T47D (cell line): ENCODE data around the gene TMEM154.

Experiments
- DNase-seq, 2 experiments: peaks; one replicate each; pipeline versions ENCODE4 v3.0.0 to v3.0.0-alpha.2; 2011 to 2012; ENCODE audit warnings: low read depth in 1 of 2, low spot score in 1 of 2
- JUND ChIP-seq: IDR thresholded peaks from 2 replicates; pipeline ENCODE4 v1.6.1; 2012; ENCODE audit warnings: low read depth
- in situ Hi-C: cut with HindIII; loops from 2 replicates; pipeline ENCODE4 v1.10.0; 2016; ENCODE audit warnings: low sequenced_read_pairs, low pct_unique_long_range_greater_than_20kb

TMEM154 gene

GRCh38 chr4:152587127-152587526, 92.7 kb downstream of the TMEM154 start:
- in situ Hi-C loops: no loop called here

GRCh38 chr4:152586668-152587067, 93.1 kb downstream of the TMEM154 start:
- DNase-seq: no peak
- in situ Hi-C loops: no loop called here
- no peak for TF ChIP-seq JUND

More at GRCh38 chr4:152587127-152587526, 92.7 kb downstream of the TMEM154 start:
- TF ChIP-seq JUND: no peak
- no peak for DNase-seq

GRCh38 chr4:152585023-152585441, 94.8 kb downstream of the TMEM154 start:
- in situ Hi-C loops: no loop called here
- TF ChIP-seq JUND: no peak
- no peak for DNase-seq

- TF ChIP-seq JUND: no peak
- in situ Hi-C loops: no loop called here
- no peak for DNase-seq
Measured at GRCh38 chr4:152581536-152582160, 98.1 kb downstream of the TMEM154 start.

GRCh38 chr4:152579916-152580315, 99.9 kb downstream of the TMEM154 start:
- no peak for DNase-seq
- no peak for TF ChIP-seq JUND
- in situ Hi-C loops: no loop called here

GRCh38 chr4:152579107-152579764, 100.6 kb downstream of the TMEM154 start:
- DNase-seq: no peak
- in situ Hi-C loops: no loop called here
- TF ChIP-seq JUND: no peak

- DNase-seq: no peak
- TF ChIP-seq JUND: no peak
- in situ Hi-C loops: no loop called here
Measured at GRCh38 chr4:152578670-152579069, 101.1 kb downstream of the TMEM154 start.

GRCh38 chr4:152577708-152578396, 101.9 kb downstream of the TMEM154 start:
- no peak for TF ChIP-seq JUND
- no peak for DNase-seq
- in situ Hi-C loops: no loop called here

- DNase-seq: peak in 1 of 2 experiments; percentile 49
- in situ Hi-C loops: no loop called here
- no peak for TF ChIP-seq JUND
Measured at GRCh38 chr4:152575533-152575932, 104.3 kb downstream of the TMEM154 start.

GRCh38 chr4:152573861-152574260, 105.9 kb downstream of the TMEM154 start:
- in situ Hi-C loops: no loop called here
- TF ChIP-seq JUND: no peak
- no peak for DNase-seq

- TF ChIP-seq JUND: no peak
- DNase-seq: no peak
- in situ Hi-C loops: no loop called here
Measured at GRCh38 chr4:152572417-152573086, 107.2 kb downstream of the TMEM154 start.

GRCh38 chr4:152571770-152572169, 108.0 kb downstream of the TMEM154 start:
- DNase-seq: no peak
- no peak for TF ChIP-seq JUND
- in situ Hi-C loops: no loop called here

- in situ Hi-C loops: no loop called here
- peak in 1 of 2 experiments; percentile 17 for DNase-seq
- TF ChIP-seq JUND: no peak
Measured at GRCh38 chr4:152571296-152571695, 108.5 kb downstream of the TMEM154 start.
